Thyroid gland (tissue), 4 donors: ENCODE data around the gene ACYP2. TPM values are rescaled to one million over a fixed set of nuclear protein-coding genes. Genes with fewer than 3 reads are reported as not detected.
A peak's percentile ranks its signal among the peaks of the same experiment; 100 is the strongest.

Source experiments
- DNase-seq, 2 donors: peaks; one replicate each; pipeline ENCODE4 v3.0.0-alpha.2; 2019
- H3K27ac ChIP-seq, 3 donors: fragments of 200-600 bp; sonication (generic); 1 replicate in 2 of 3; 2 replicates in 1 of 3; pipeline ENCODE4 v1.5.1; 2016 to 2019; ENCODE audit warnings: mild to moderate bottlenecking in 1 of 3, moderate library complexity in 1 of 3
- H3K27me3 ChIP-seq: fragments of 200-600 bp; sonication (generic); one replicate; pipeline ENCODE4 v1.5.1; 2019
- H3K36me3 ChIP-seq, 2 donors: fragments of 200-600 bp; sonication (generic); one replicate each; pipeline ENCODE4 v1.5.1; 2016 to 2019
- H3K4me1 ChIP-seq, 2 donors: fragments of 200-600 bp; sonication (generic); one replicate each; pipeline ENCODE4 v1.5.1; 2017 to 2019
- H3K4me3 ChIP-seq, 3 donors: fragments of 200-600 bp; sonication (generic); replicated peaks in 1 of 3; 1 replicate in 2 of 3; 2 replicates in 1 of 3; pipeline ENCODE4 v1.5.1; 2016; ENCODE audit warnings: mild to moderate bottlenecking in 1 of 3
- H3K9me3 ChIP-seq: fragments of 200-600 bp; sonication (generic); one replicate; pipeline ENCODE4 v1.5.1; 2017
- POLR2A ChIP-seq, 2 donors: fragments of 450-650 bp; IDR thresholded peaks; one replicate each; pipeline ENCODE4 v1.6.1; 2017; ENCODE audit warnings: antibody characterized with exemption in 2 of 2, mild to moderate bottlenecking in 2 of 2, moderate library complexity in 1 of 2
- WGBS, 2 donors: methylation state at CpG; one replicate each; pipeline ENCODE4 v1.1.5; 2017; 5-methylcytosine and 5-hydroxymethylcytosine counted together
- intact Hi-C: fragments of 100-400 bp; cut with DNase I; formaldehyde crosslinking; loops from one replicate; pipeline ENCODE4 v1.15.1; 2023
- total RNA-seq, 4 donors: library from RNA; depleted of rRNA; stranded (reverse); fragments of >200 nt; gene quantifications; one replicate each; pipeline ENCODE4 v1.2.3, GENCODE V29; 2016
- TF ChIP-seq, protein P1 (sequence below), 6 experiments: fragments of 200-600 bp in 3 of 6; fragments of 450-650 bp in 3 of 6; sonication (generic) in 3 of 6; IDR thresholded peaks; one replicate each; pipeline ENCODE4 v1.5.1; 2016 to 2019; ENCODE audit warnings: antibody characterized with exemption in 6 of 6, mild to moderate bottlenecking in 2 of 6, inconsistent platforms in 1 of 6, moderate library complexity in 1 of 6

Gene ACYP2
- total RNA-seq, 4 donors from 2014 or later: 14.1 to 29.2 (median 26.2) TPM

DNA sequence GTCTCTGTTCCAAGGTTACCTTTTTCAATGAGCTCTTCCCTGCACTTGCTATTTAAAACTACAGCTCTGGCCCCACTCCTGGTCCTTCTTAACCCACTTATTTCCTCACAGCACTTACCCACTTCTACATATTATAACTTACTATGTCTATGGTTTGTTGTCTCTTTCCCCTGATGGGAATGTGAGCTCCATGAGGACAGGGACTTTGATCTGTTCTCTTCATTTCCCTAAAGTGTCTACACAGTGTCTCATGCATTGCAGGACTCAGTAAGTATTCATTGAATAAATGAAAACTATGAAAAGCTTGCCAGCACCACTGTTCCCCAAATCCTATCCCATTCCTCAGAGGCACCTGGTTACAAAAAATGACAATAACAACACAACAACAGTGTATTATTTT is 18.3 kb upstream of the ACYP2 start:
- Histone ChIP-seq H3K4me3 (no peak overlapping the region), H3K9me3 (no peaks in the 10 kb centered on the region), H3K27me3 (no peaks in the 10 kb centered on the region), H3K4me1 (peaks cover 8 to 18% of the 10 kb centered on the region in 2 donors), H3K36me3 (no peaks in the 10 kb centered on the region), H3K27ac (no peak overlapping the region)
- DNase-seq: no peak
- no peak for TF ChIP-seq POLR2A (IDR thresholded peaks at IDR 0.05)
- TF ChIP-seq, protein P1, sequence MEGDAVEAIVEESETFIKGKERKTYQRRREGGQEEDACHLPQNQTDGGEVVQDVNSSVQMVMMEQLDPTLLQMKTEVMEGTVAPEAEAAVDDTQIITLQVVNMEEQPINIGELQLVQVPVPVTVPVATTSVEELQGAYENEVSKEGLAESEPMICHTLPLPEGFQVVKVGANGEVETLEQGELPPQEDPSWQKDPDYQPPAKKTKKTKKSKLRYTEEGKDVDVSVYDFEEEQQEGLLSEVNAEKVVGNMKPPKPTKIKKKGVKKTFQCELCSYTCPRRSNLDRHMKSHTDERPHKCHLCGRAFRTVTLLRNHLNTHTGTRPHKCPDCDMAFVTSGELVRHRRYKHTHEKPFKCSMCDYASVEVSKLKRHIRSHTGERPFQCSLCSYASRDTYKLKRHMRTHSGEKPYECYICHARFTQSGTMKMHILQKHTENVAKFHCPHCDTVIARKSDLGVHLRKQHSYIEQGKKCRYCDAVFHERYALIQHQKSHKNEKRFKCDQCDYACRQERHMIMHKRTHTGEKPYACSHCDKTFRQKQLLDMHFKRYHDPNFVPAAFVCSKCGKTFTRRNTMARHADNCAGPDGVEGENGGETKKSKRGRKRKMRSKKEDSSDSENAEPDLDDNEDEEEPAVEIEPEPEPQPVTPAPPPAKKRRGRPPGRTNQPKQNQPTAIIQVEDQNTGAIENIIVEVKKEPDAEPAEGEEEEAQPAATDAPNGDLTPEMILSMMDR (IDR thresholded peaks at IDR 0.05): no peak
- intact Hi-C loops: no loop called here

DNA sequence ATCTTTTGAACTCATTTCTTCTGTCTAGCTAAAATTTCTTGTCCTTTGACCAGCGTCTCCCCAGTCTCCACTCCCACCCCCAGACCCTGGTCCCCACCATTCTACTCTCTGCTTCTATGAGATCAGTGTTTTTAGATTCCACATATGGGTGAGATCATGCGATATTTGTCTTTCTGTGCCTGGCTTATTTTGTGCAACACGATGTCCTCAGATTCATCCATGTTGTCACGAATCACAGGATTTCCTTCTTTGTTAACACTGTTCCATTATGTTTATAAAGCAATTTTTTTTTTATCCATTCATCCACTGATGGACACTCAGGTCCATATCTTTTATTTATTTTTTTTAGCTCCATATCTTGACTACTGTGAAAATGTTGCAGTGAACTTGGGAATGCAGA is 16.0 kb upstream of the ACYP2 start:
- Histone ChIP-seq H3K27ac (no peak overlapping the region), H3K4me1 (peaks cover 8 to 24% of the 10 kb centered on the region in 2 donors), H3K27me3 (no peaks in the 10 kb centered on the region), H3K4me3 (no peak overlapping the region), H3K36me3 (no peaks in the 10 kb centered on the region), H3K9me3 (no peaks in the 10 kb centered on the region)
- intact Hi-C loops: no loop called here
- no peak for DNase-seq
- no peak for TF ChIP-seq POLR2A (IDR thresholded peaks at IDR 0.05)
- TF ChIP-seq, protein P1 (IDR thresholded peaks at IDR 0.05): no peak
- 95% methylated on average over 4 of the region's 4 CpGs for WGBS, 2 donors

DNA sequence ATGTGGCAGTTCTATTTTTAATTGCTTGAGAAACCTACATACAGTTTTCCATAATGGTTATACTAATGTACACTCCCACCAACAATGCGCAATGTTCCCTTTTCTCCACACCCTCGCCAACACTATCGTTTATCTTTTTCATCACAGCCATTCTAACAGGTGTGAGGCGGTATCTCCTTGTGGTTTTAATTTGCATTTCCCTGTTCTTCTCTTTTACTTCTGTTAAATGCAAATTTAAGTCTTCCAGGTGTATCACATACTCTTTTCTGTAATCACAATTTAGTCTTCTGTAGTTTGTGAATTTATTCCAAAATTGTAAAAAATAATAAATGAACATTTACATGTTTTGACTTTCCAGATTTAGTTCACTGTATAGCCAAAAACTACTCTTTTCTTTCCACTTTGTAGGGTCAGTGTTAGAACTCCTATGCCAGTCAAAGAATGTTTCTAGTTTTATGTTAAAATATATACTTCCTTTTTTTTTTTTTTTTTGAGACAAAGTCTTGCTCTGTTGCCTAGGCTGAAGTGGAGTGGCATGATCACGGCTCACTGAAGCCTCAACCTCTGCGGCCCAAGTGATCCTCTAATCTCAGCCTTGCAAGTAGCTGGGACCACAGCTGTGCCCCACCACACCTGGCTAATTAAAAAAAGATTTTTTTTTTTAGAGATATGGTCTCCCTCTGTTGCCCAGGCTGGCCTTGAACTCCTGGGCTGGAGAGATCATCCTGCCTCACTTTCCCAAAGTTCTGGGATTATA is 15.4 kb upstream of the ACYP2 start:
- TF ChIP-seq POLR2A (IDR thresholded peaks at IDR 0.05): no peak
- TF ChIP-seq, protein P1 (IDR thresholded peaks at IDR 0.05): no peak
- intact Hi-C loops: no loop called here
- Histone ChIP-seq H3K9me3 (no peaks in the 10 kb centered on the region), H3K27me3 (no peaks in the 10 kb centered on the region), H3K4me1 (peaks cover 8 to 21% of the 10 kb centered on the region in 2 donors), H3K27ac (peak overlapping the region in 2 of 3 donors; percentile 9 to 46), H3K4me3 (no peak overlapping the region), H3K36me3 (no peaks in the 10 kb centered on the region)
- WGBS, 2 donors: 72 to 80% methylated on average over 6 of the region's 6 CpGs
- peak; percentile 58 for DNase-seq

DNA sequence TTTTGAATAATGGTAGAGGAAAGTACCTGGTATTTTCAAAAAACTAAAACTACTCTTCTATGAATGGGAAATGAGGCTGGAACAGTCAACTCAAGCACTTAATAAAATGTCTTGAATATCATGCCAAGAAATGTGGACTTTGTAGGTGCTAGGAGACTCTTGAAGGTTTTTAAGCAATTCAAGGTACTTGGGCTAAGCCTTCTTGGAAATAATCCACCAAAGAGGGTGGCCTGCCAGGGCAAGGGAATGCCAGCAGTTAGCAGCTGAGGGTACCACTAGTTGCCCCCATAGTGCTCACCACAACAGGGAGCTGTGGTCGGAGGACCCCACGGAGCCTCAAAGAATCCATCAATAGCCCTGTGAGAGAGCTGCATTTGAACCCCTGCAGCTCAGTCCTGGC is 14.6 kb upstream of the ACYP2 start:
- 28 to 54% methylated on average over 2 of the region's 2 CpGs for WGBS, 2 donors
- Histone ChIP-seq H3K27ac (peak overlapping the region; percentile 9 to 46 (median 29)), H3K36me3 (no peaks in the 10 kb centered on the region), H3K9me3 (no peaks in the 10 kb centered on the region), H3K4me1 (peaks cover 8 to 21% of the 10 kb centered on the region in 2 donors), H3K4me3 (no peak overlapping the region), H3K27me3 (no peaks in the 10 kb centered on the region)
- DNase-seq: peak; percentile 53 to 54
- intact Hi-C loops: no loop called here
- TF ChIP-seq POLR2A (IDR thresholded peaks at IDR 0.05): no peak

DNA sequence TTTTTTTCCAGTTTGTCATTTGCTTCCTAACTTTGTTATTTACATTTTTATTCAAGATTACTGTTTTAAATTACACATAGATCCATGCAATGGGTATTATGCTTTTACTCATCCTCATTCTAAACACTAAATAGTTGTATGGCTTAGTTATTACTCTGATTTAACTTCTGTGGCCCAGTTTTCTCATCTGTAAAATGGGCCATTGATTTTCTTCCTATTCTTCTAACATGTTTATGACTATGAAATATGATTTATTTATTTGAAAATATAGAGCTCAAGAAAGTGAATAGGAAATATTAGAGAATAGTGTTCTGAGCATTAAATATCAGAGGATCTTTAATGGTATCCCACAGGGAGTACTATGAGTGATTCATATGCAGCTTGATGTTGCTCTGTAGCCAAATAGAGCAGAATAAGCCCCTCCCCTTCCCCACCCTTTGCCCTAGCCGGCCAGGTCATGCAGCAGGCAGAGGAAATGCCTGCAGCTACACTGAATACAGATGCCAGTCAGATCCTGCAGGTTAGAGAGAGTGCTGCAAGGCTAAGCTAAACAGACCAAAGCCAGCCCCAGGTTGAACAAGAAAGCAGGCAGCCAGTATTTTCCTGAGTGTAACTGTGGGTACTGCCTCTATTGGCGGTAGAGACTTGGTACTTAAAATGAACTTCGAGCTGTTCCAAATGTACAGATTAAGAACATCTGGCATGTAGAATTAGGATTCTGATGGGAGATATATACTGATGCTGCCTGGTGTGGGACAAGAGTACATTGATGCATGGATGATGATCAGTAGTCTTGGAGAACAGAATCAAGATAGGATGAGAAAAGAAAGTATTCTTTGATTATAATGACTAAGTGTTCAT is 11.7 kb upstream of the ACYP2 start:
- Histone ChIP-seq H3K27ac (no peak overlapping the region), H3K4me1 (peaks cover 8 to 29% of the 10 kb centered on the region in 2 donors), H3K4me3 (no peak overlapping the region), H3K27me3 (no peaks in the 10 kb centered on the region), H3K9me3 (no peaks in the 10 kb centered on the region), H3K36me3 (no peaks in the 10 kb centered on the region)
- 30 to 35% methylated on average over 3 of the region's 3 CpGs for WGBS, 2 donors
- DNase-seq: peak; percentile 63 to 69
- intact Hi-C loops: no loop called here
- TF ChIP-seq POLR2A (IDR thresholded peaks at IDR 0.05): no peak
- TF ChIP-seq, protein P1 (IDR thresholded peaks at IDR 0.05): peak in 2 of 6 experiments; percentile 13 to 36
